ENCODE measurements around the gene DMD. TPM values are rescaled to one million over a fixed set of nuclear protein-coding genes. Genes with fewer than 3 reads are reported as not detected.
A peak's percentile ranks its signal among the peaks of the same experiment; 100 is the strongest.

The DMD gene
- total and polyA plus RNA-seq, 2 experiments from 2014 or later, result 73.5 to 90.7 TPM

DNA sequence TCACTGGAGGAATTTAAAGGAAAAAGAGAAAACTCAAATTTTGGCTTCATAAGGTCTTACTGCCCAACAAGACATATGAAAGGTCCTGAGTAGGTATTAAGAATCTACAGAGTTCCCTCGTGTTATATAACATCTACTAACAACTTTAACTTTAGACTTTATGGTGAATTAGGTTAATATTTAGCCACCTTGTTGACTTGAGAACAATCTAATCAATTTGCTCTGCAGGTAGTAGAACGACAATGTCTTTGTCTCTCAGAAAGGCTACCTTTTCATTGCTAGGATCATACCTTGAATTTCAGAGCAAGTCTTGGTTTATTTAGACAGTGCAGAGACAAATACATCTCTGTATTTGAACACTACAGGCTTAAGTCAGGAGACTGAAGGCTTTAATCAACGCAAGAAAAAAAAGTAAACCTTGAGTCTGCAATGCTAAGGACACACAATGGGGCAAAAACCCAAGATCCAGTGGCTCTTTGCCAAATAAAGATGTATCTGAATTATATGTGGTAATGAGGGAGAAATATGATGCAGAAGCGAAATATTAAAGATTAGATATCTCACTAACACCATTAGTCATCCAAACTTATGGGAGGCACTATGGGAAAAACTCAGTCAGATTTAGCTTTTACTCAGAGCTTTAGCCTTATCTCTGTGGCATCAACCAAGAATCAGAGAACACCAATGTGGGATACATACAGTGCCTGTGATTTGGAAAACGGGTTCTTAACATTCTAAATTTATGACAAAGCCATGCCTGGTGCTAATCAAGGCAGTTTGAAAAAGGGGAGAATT lies 2045.9 kb downstream of the DMD start:
- Histone ChIP-seq H3K4me3 (no peak overlapping the region), H3K27ac (no peak overlapping the region), H3K9me3 (ENCODE audit: low read depth) (no peaks in the 10 kb centered on the region), H3K27me3 (no peaks in the 10 kb centered on the region), H3K4me1 (ENCODE audit: low read depth) (no peaks in the 10 kb centered on the region), H3K36me3 (no peaks in the 10 kb centered on the region)
- DNase-seq (ENCODE audit: low read depth in 1 of 2, low spot score in 1 of 2), result peak in 1 of 2 donors; percentile 73
- TF ChIP-seq, protein P1, sequence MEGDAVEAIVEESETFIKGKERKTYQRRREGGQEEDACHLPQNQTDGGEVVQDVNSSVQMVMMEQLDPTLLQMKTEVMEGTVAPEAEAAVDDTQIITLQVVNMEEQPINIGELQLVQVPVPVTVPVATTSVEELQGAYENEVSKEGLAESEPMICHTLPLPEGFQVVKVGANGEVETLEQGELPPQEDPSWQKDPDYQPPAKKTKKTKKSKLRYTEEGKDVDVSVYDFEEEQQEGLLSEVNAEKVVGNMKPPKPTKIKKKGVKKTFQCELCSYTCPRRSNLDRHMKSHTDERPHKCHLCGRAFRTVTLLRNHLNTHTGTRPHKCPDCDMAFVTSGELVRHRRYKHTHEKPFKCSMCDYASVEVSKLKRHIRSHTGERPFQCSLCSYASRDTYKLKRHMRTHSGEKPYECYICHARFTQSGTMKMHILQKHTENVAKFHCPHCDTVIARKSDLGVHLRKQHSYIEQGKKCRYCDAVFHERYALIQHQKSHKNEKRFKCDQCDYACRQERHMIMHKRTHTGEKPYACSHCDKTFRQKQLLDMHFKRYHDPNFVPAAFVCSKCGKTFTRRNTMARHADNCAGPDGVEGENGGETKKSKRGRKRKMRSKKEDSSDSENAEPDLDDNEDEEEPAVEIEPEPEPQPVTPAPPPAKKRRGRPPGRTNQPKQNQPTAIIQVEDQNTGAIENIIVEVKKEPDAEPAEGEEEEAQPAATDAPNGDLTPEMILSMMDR (IDR thresholded peaks at IDR 0.05; ENCODE audit: low read depth, low read length), result no peak

DNA sequence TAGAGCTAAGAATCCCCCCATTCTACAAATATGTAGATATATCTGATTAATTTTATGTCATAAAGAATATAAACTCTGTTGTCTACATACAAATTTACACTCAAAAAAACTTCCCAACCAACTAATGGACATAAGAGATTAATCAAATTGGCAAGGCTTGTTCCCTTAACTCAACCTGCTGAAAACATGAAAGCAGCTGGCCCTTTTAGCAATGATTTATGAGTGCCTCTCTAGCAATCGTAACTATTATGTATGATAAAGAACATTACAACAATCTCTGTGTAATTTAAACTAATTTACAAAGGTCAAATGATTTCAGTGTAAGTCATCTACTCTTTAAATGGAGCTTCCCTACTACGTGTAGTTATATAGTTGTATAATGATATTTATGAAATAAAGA lies 2056.4 kb downstream of the DMD start:
- no peaks in the 10 kb centered on the region for H3K4me1 ChIP-seq (ENCODE audit: low read depth)
- no peak for DNase-seq (ENCODE audit: low read depth in 1 of 2, low spot score in 1 of 2)
- no peak overlapping the region for H3K27ac ChIP-seq
- TF ChIP-seq, protein P1 (IDR thresholded peaks at IDR 0.05; ENCODE audit: low read depth, low read length), result no peak
- H3K4me3 ChIP-seq, result no peak overlapping the region
- no peaks in the 10 kb centered on the region for H3K9me3 ChIP-seq (ENCODE audit: low read depth)
- H3K27me3 ChIP-seq, result no peaks in the 10 kb centered on the region
- no peaks in the 10 kb centered on the region for H3K36me3 ChIP-seq

DNA sequence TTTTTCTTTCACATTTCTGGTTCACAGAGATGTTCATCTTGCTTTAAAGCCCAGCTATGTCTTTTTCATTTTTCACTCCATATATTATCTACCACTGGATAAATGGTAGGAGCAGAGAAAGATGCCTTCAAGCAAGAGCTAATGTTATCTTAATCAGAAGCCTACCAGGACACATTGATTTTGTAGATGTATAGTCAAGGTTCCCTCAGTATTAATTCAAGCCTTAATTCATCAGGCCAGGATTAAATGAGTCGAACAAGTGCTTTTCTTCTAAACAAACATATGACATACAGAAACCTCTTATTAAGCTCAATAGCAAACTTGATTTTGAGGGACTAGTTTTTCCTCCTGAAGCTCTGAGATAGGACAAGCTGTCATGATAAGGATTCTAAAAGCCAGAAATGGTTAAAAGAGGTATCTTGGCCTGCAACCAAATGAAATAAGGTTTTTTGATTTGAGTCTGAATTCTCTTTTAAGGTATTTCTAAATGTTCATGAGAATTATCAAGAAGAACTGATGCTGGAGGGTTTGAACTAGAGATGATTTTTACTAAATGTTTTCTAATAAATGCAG lies 2057.8 kb downstream of the DMD start:
- TF ChIP-seq, protein P1 (IDR thresholded peaks at IDR 0.05; ENCODE audit: low read depth, low read length), result no peak
- no peaks in the 10 kb centered on the region for H3K36me3 ChIP-seq
- H3K9me3 ChIP-seq (ENCODE audit: low read depth), result no peaks in the 10 kb centered on the region
- no peaks in the 10 kb centered on the region for H3K4me1 ChIP-seq (ENCODE audit: low read depth)
- H3K27ac ChIP-seq, result no peak overlapping the region
- DNase-seq (ENCODE audit: low read depth in 1 of 2, low spot score in 1 of 2), result no peak
- H3K4me3 ChIP-seq, result no peak overlapping the region
- H3K27me3 ChIP-seq, result no peaks in the 10 kb centered on the region

DNA sequence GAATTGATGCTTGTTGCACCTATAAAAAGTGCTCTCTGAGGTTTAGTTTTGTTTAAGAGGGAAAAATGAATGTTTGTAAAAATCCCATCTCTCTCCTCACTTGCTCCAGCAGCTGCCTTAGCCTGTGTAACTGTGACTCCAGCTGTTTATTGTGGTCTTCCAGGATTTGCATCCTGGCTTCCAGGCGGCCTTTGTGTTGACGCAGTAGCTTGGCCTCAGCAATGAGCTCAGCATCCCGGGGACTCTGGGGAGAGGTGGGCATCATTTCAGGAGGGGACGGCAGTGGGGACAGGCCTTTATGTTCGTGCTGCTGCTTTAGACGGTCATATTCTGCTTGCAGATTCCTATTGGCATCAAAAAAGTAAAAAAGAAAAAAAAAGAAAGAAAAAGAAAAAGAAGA lies 2064.2 kb downstream of the DMD start:
- H3K4me3 ChIP-seq, result no peak overlapping the region
- H3K27ac ChIP-seq, result no peak overlapping the region
- H3K36me3 ChIP-seq, result no peaks in the 10 kb centered on the region
- TF ChIP-seq, protein P1 (IDR thresholded peaks at IDR 0.05; ENCODE audit: low read depth, low read length), result no peak
- H3K9me3 ChIP-seq (ENCODE audit: low read depth), result no peaks in the 10 kb centered on the region
- no peaks in the 10 kb centered on the region for H3K27me3 ChIP-seq
- no peaks in the 10 kb centered on the region for H3K4me1 ChIP-seq (ENCODE audit: low read depth)
- DNase-seq (ENCODE audit: low read depth in 1 of 2, low spot score in 1 of 2), result no peak

DNA sequence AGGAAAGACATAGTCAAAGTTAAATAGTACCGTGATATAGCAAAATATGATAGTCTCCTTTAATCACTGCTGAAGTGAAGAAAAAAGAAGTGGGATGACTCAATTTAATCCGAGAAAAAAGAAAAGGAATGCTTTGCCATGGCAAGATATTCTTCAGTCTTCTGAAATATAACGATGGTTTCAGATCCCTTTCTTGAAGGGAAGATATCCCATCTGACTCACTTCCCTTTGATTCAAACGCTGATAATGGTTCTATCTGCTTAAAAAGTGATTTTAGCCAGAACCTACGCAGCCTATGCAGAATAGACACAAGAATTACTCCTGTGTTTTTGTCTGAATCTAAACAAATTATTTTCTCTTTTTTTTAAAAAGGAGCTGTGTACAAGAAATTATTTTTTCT lies 2071.4 kb downstream of the DMD start:
- DNase-seq (ENCODE audit: low read depth in 1 of 2, low spot score in 1 of 2), result no peak
- no peak overlapping the region for H3K4me3 ChIP-seq
- H3K27me3 ChIP-seq, result no peaks in the 10 kb centered on the region
- H3K9me3 ChIP-seq (ENCODE audit: low read depth), result no peaks in the 10 kb centered on the region
- TF ChIP-seq, protein P1 (IDR thresholded peaks at IDR 0.05; ENCODE audit: low read depth, low read length), result no peak
- no peak overlapping the region for H3K27ac ChIP-seq
- H3K36me3 ChIP-seq, result no peaks in the 10 kb centered on the region
- no peaks in the 10 kb centered on the region for H3K4me1 ChIP-seq (ENCODE audit: low read depth)

Data from cardiac muscle cell (in vitro differentiated cells and primary cell).